ENCODE data around the gene TMEM132D.

The TMEM132D gene

GRCh38 chr12:129413295-129413694, 490.5 kb downstream of the TMEM132D start:
- ChIA-PET CTCF (no interaction called here), POLR2A (no interaction called here)
- Histone ChIP-seq H3K36me3 (ENCODE audit: control insufficient read depth in 2 of 2, insufficient read depth in 1 of 2, low read length in 2 of 2) (no peaks in the 10 kb centered on the region), H3K4me3 (ENCODE audit: low read depth, low read length) (no peak overlapping the region), H3K27ac (ENCODE audit: extremely low read depth, low read depth, low read length) (no peak overlapping the region), H3K4me1 (ENCODE audit: control insufficient read depth, insufficient read depth, low read length) (no peaks in the 10 kb centered on the region), H3K9me3 (ENCODE audit: control insufficient read depth, insufficient read depth, low read depth, low read length) (no peaks in the 10 kb centered on the region)
- TF ChIP-seq TSHZ1 (tag by site-specific recombination; IDR thresholded peaks at IDR 0.05; ENCODE audit: borderline replicate concordance) (no peak), ZNF274 (IDR thresholded peaks at IDR 0.05; ENCODE audit: low read length) (no peak), ZNF274 (tag by site-specific recombination; IDR thresholded peaks at IDR 0.05; ENCODE audit: borderline replicate concordance) (no peak), BCL11A (tag by site-specific recombination; IDR thresholded peaks at IDR 0.05; ENCODE audit: low read depth) (no peak), ZXDB (tag by site-specific recombination; IDR thresholded peaks at IDR 0.05) (no peak), SETDB1 (IDR thresholded peaks at IDR 0.05; ENCODE audit: insufficient read length, low read length) (no peak), ZNF585B (tag by site-specific recombination; IDR thresholded peaks at IDR 0.05) (no peak), ZNF266 (tag by site-specific recombination; IDR thresholded peaks at IDR 0.05; ENCODE audit: low read depth) (no peak), ZNF366 (tag by site-specific recombination; conservative IDR thresholded peaks at IDR 0.05) (no peak), ZNF530 (tag by site-specific recombination; IDR thresholded peaks at IDR 0.05; ENCODE audit: low read depth) (no peak), ZFP41 (tag by site-specific recombination; IDR thresholded peaks at IDR 0.05; ENCODE audit: borderline replicate concordance) (no peak), ZNF24 (tag by site-specific recombination; IDR thresholded peaks at IDR 0.05) (no peak), ZNF302 (tag by site-specific recombination; IDR thresholded peaks at IDR 0.05; ENCODE audit: low read depth) (no peak)
- TF ChIP-seq, protein P1, sequence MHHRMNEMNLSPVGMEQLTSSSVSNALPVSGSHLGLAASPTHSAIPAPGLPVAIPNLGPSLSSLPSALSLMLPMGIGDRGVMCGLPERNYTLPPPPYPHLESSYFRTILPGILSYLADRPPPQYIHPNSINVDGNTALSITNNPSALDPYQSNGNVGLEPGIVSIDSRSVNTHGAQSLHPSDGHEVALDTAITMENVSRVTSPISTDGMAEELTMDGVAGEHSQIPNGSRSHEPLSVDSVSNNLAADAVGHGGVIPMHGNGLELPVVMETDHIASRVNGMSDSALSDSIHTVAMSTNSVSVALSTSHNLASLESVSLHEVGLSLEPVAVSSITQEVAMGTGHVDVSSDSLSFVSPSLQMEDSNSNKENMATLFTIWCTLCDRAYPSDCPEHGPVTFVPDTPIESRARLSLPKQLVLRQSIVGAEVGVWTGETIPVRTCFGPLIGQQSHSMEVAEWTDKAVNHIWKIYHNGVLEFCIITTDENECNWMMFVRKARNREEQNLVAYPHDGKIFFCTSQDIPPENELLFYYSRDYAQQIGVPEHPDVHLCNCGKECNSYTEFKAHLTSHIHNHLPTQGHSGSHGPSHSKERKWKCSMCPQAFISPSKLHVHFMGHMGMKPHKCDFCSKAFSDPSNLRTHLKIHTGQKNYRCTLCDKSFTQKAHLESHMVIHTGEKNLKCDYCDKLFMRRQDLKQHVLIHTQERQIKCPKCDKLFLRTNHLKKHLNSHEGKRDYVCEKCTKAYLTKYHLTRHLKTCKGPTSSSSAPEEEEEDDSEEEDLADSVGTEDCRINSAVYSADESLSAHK (tag by site-specific recombination; IDR thresholded peaks at IDR 0.05): no peak

GRCh38 chr12:129409281-129409680, 494.5 kb downstream of the TMEM132D start:
- Histone ChIP-seq H3K36me3 (ENCODE audit: control insufficient read depth in 2 of 2, insufficient read depth in 1 of 2, low read length in 2 of 2) (no peaks in the 10 kb centered on the region), H3K27ac (ENCODE audit: extremely low read depth, low read depth, low read length) (no peak overlapping the region), H3K4me3 (ENCODE audit: low read depth, low read length) (no peak overlapping the region), H3K4me1 (ENCODE audit: control insufficient read depth, insufficient read depth, low read length) (no peaks in the 10 kb centered on the region), H3K9me3 (ENCODE audit: control insufficient read depth, insufficient read depth, low read depth, low read length) (no peaks in the 10 kb centered on the region)
- TF ChIP-seq ZNF155 (tag by site-specific recombination; IDR thresholded peaks at IDR 0.05) (no peak), TCF7L2 (IDR thresholded peaks at IDR 0.05; ENCODE audit: borderline replicate concordance, low read depth, low read length) (no peak), ZNF624 (tag by site-specific recombination; IDR thresholded peaks at IDR 0.05) (no peak), ATF2 (tag by site-specific recombination; IDR thresholded peaks at IDR 0.05; ENCODE audit: low read depth) (no peak), ZXDB (tag by site-specific recombination; IDR thresholded peaks at IDR 0.05) (no peak), ZNF513 (tag by site-specific recombination; IDR thresholded peaks at IDR 0.05) (no peak), KLF7 (tag by site-specific recombination; IDR thresholded peaks at IDR 0.05; ENCODE audit: borderline replicate concordance) (no peak), ZNF214 (tag by site-specific recombination; IDR thresholded peaks at IDR 0.05; ENCODE audit: borderline replicate concordance) (no peak), ZNF202 (tag by site-specific recombination; IDR thresholded peaks at IDR 0.05; ENCODE audit: borderline replicate concordance) (no peak), ZNF324 (tag by site-specific recombination; IDR thresholded peaks at IDR 0.05) (no peak)
- ChIA-PET POLR2A (no interaction called here), CTCF (no interaction called here)

All from HEK293 (cell line).